ENCODE measurements around the gene GMPR2. TPM values are rescaled to one million over a fixed set of nuclear protein-coding genes. Genes with fewer than 3 reads are reported as not detected.

GMPR2 gene
- total and polyA plus RNA-seq, 8 donors = 63.6 to 117 (median 106) TPM

GRCh38 chr14:24235804-24236688, 3.3 kb downstream of the GMPR2 start:
- Histone ChIP-seq H3K27me3 (no peaks in the 10 kb centered on the region), H3K9me3 (no peaks in the 10 kb centered on the region), H3K27ac (peak overlapping the region in 1 of 2 donors; percentile 39), H3K4me1 (peaks cover 36 to 67% of the 10 kb centered on the region in 2 donors), H3K36me3 (peaks cover 0 to 59% of the 10 kb centered on the region in 2 donors), H3K4me3 (no peak overlapping the region)
- no peak for ATAC-seq
- DNase-seq = no peak
- TF ChIP-seq, protein P1, sequence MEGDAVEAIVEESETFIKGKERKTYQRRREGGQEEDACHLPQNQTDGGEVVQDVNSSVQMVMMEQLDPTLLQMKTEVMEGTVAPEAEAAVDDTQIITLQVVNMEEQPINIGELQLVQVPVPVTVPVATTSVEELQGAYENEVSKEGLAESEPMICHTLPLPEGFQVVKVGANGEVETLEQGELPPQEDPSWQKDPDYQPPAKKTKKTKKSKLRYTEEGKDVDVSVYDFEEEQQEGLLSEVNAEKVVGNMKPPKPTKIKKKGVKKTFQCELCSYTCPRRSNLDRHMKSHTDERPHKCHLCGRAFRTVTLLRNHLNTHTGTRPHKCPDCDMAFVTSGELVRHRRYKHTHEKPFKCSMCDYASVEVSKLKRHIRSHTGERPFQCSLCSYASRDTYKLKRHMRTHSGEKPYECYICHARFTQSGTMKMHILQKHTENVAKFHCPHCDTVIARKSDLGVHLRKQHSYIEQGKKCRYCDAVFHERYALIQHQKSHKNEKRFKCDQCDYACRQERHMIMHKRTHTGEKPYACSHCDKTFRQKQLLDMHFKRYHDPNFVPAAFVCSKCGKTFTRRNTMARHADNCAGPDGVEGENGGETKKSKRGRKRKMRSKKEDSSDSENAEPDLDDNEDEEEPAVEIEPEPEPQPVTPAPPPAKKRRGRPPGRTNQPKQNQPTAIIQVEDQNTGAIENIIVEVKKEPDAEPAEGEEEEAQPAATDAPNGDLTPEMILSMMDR (IDR thresholded peaks at IDR 0.05) = no peak
- intact Hi-C loops (cut with DNase I) = no loop called here

- no peak for DNase-seq
- Histone ChIP-seq H3K9me3 (no peaks in the 10 kb centered on the region), H3K27me3 (no peaks in the 10 kb centered on the region), H3K4me3 (no peak overlapping the region), H3K27ac (no peak overlapping the region), H3K4me1 (peaks cover 37 to 70% of the 10 kb centered on the region in 2 donors), H3K36me3 (peaks cover 0 to 63% of the 10 kb centered on the region in 2 donors)
- TF ChIP-seq, protein P1 (IDR thresholded peaks at IDR 0.05) = no peak
- intact Hi-C loops (cut with DNase I) = no loop called here
- ATAC-seq = no peak
These were observed 4.1 kb downstream of the GMPR2 start for GRCh38 chr14:24236689-24237462.

DNA sequence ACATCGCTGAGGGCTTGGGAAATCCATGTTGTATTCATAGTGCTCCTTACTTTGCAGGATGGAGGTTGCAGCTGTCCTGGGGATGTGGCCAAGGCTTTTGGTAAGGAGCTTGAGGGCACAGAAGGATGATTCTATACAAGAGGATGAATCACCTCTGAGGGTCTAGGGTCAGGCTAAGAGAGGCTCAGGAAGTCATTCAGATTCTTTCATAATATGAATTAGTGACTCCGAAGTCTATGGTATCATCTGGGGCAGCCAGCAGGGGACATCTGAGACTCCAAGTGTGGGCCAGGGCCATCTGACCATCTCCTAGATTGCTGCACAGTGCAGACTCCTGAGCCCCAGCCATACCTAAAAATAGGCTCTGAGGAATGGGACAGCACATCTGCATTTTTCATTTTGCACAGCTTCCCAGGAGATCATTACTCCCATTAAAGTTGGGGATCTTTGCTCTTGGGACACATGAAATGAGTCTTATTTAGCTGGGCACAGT, 4.8 kb downstream of the GMPR2 start:
- no peak for ATAC-seq
- H3K9me3 ChIP-seq = no peaks in the 10 kb centered on the region
- TF ChIP-seq, protein P1 (IDR thresholded peaks at IDR 0.05) = no peak

GRCh38 chr14:24238123-24238522, 5.4 kb downstream of the GMPR2 start:
- intact Hi-C loops (cut with DNase I) = no loop called here
- Histone ChIP-seq H3K27me3 (no peaks in the 10 kb centered on the region), H3K4me1 (peaks cover 36 to 70% of the 10 kb centered on the region in 2 donors), H3K4me3 (no peak overlapping the region), H3K36me3 (peaks cover 0 to 63% of the 10 kb centered on the region in 2 donors), H3K27ac (no peak overlapping the region), H3K9me3 (no peaks in the 10 kb centered on the region)
- TF ChIP-seq, protein P1 (IDR thresholded peaks at IDR 0.05) = no peak
- no peak for ATAC-seq
- no peak for DNase-seq

More for the DNA sequence above, 4.8 kb downstream of the GMPR2 start:
- Histone ChIP-seq H3K27ac (no peak overlapping the region), H3K4me3 (no peak overlapping the region), H3K4me1 (peaks cover 37 to 70% of the 10 kb centered on the region in 2 donors), H3K36me3 (peaks cover 0 to 63% of the 10 kb centered on the region in 2 donors), H3K27me3 (no peaks in the 10 kb centered on the region)
- intact Hi-C loops (cut with DNase I) = no loop called here
- DNase-seq = no peak
